ENCODE results near the gene NLGN3.

Gene NLGN3

DNA sequence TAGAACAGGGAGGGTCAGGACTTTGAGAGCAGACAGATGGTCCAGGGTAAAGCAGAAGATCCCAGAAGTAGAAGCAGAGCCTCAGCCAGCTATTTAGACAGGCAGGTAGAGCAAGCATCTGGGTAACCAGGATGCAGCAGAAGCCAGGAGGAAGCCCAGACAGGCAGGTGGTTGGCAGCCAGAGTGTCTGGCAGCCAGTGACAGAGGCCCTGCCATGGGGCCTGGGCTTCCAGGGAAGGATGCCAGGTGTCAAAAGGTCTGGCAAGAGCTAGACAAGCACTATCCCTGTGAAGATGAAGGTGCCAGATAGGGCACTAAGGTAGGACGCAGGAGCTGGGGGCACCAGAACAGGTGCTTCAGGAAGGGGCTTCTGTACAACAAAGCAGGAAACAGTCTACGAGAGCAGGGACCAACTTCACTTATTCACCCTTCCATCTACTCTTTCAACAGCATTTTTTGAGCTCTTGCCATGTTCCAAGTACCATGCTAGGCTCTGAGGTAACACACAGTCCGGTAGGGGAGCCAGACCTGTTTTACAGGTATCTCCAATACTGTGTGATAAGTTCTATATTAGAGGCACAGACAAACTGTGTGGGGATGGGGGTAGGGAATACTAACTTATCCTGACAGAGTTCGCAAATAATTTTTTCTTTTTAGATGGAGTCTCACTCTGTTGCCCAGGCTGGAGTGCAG, 40.3 kb downstream of the NLGN3 start:
- no peak for TF ChIP-seq CTCF (conservative IDR thresholded peaks at IDR 0.05; ENCODE audit: low read depth, low read length)
- no peak for DNase-seq (ENCODE audit: low read depth)
- no peak overlapping the region for H3K4me3 ChIP-seq (ENCODE audit: low read depth, low read length)

GRCh38 chrX:71191248-71191647, 46.6 kb downstream of the NLGN3 start:
- no peak for DNase-seq (ENCODE audit: low read depth)
- H3K4me3 ChIP-seq (ENCODE audit: low read depth, low read length) = no peak overlapping the region
- no peak for TF ChIP-seq CTCF (conservative IDR thresholded peaks at IDR 0.05; ENCODE audit: low read depth, low read length)

GRCh38 chrX:71195964-71196649, 51.5 kb downstream of the NLGN3 start:
- no peak for TF ChIP-seq CTCF (conservative IDR thresholded peaks at IDR 0.05; ENCODE audit: low read depth, low read length)
- H3K4me3 ChIP-seq (ENCODE audit: low read depth, low read length) = no peak overlapping the region
- DNase-seq (ENCODE audit: low read depth) = no peak

DNA sequence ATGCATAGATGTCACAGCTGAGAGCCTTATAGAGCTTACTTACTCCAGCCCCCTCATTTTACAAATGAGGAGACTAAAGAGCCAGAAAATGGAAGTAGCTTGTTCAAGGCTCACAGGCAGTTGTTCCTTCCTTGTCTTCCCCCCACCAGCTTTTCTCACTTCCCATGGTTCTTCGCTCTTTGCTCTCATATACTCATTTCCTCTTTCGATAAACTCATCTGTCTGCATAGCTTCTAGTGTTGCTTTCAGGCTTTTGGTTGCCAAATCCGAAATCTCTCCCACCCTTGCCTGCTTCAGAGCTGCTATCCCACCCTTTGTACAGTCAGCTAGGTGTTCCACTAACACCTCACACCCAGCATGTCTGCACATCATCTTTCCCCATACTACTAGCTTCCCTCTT, 53.4 kb downstream of the NLGN3 start:
- H3K4me3 ChIP-seq (ENCODE audit: low read depth, low read length) = no peak overlapping the region
- no peak for TF ChIP-seq CTCF (conservative IDR thresholded peaks at IDR 0.05; ENCODE audit: low read depth, low read length)
- no peak for DNase-seq (ENCODE audit: low read depth)

DNA sequence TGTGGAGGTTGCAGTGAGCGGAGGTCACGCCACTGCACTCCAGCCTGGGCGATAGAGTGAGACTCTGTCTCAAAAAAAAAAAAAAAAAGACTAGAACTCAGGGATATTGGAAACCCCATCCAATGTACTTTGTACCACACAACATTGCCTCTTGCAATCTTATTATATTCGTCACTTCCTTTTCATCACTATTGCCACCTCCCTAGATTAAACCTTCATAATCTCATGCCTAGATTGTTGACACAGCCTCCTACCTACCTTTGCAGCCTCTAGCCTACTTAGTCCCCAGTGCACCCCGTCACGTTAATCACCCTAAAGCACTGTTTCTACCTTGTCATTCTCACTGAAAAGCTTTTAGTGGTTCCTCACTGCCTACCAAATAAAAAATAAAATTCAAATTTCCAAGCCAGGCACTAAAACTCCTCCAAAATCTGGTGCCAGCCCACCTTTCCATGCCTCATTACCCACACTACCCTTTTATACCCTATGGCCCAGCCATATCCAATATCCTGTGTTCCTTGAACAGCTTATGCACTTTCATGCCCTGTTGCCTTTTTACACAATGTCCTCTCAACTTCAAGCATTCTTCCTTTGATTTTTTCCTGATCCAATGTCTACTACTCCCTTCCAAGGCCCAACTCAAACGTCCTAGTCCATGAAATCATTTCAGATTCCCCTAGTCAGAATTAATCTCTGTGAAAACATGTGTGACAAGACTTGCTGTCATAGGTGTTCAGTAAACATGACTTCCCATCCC, 54.8 kb downstream of the NLGN3 start:
- no peak for DNase-seq (ENCODE audit: low read depth)
- H3K4me3 ChIP-seq (ENCODE audit: low read depth, low read length) = no peak overlapping the region
- no peak for TF ChIP-seq CTCF (conservative IDR thresholded peaks at IDR 0.05; ENCODE audit: low read depth, low read length)

DNA sequence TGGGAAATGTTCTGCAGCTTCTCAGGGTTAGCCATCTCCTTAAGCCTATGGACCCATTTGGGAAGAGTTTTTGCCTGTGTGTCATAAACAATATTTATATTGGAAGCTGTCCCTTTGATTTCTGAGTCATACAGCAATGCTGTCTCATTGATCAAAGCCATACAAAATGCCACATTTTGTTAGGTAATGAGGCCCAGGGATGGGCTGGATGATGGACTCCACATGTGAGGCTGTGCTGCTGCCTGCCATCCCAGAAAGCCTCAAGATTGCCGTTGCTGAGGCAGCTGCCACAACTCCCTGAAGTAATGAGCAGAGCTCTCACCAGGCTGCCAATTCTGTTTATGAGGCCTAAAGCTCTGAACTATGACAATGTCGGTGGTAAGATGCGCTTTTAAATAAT, 66.2 kb downstream of the NLGN3 start:
- H3K4me3 ChIP-seq (ENCODE audit: low read depth, low read length) = no peak overlapping the region
- TF ChIP-seq CTCF (conservative IDR thresholded peaks at IDR 0.05; ENCODE audit: low read depth, low read length) = no peak
- DNase-seq (ENCODE audit: low read depth) = no peak

All from choroid plexus epithelial cell (primary cell).